CMK (cell line): ENCODE data around the gene PXN.
A peak's percentile ranks its signal among the peaks of the same experiment; 100 is the strongest.

Experiments
- DNase-seq: peaks from one replicate; pipeline ENCODE4 v3.0.0-alpha.2; 2010; ENCODE audit warnings: low read depth

PXN gene

DNA sequence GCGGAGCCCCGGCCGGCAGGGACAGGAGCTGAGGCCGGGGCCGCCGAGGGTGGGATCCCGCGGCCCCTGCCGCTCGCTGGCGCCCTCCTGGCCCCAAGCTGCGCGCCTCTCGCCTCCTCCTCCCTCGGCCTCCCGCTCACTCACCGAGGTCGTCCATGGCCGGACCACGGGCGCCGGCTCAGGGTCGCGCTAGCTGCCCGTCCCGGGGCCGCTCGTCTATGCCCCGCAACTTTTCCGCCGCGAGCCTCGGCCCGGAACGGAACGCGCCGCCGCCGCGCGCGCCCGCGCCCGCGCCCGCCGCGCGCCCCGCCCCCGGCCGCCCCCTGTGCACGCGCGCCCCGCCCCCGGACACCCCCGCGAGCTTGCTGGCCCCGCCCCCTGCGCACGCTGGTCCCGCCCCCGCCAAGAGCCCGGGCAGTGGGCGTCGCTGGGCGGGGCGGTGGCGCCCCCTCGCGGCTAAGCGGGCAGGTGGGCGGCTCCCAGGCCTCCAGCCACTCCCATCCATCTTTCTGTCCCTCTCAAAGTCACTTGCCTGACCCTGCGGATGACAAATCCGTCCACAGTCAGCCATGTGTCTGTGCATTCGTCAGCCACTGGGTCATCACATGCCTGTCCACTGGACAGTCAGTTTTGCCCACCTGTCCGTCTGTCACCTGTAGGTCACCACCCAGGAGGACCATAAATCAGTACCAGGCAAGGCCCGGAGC, at the start of gene PXN:
Gene PXN (minus strand): TSS at position 258 of the 707 bp plus-strand sequence. CDS start 101 bp downstream, at position 157.
- peak; percentile 45 for DNase-seq

DNA sequence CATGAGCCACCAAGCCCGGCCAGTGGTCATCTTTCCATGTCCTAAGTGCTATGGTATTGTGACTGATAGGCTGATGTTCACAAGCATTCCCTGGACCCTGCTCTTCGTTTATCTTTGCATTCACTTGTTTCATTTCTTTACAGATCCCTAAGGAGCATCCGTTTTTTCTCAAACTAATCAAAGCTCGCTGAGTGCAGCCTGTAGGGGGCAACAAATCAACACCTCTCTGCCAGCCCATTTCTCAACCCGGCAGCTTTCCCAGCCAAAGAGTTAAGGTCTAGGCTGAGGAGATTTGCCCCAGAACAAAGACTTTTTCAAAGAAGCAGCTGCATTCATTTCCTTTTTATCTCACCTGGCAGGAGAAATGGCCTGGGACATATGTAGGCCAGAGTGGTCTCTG, 48.7 kb upstream of the PXN start:
- no peak for DNase-seq

DNA sequence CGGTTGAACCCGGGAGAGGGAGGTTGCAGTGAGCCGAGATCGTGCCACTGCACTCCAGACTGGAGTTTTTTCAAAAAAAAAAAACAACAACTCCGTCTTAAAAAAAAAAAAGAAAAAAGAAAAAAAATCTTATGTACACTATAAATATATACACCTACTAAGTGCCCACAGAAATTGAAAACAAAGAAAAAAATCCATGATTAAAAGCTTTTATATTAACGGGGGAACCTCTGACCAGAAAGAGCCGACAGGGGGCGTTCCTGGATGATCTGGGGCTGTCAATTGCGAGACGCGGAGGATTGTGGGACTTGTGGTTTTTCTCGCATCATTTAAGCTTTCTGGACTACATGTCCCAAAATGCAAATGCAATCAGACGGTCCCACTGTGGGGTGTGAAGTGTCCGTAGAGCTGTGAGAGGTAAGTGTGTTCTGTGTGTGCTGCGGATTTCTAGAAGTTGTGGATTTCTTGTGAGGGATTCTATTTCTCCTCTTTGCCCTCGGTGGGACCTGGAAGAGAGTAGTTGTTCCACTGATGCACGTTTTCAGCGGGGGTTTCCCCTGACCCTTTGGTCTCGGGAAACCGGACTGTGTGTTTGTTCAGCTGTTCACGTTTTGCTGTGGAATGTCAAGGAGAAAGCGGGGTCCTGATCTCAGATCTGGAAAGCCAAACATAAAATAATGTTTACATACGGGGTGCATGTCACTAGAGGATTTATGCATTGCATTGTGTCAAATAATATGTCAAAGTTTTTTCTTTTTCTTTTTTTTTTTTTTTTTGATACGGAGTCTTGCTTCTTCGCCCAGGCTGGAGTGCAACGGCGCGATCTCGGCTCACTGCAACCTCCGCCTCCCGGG, 36.7 kb upstream of the PXN start, which contains the start of gene SIRT4:
Gene SIRT4 (plus strand): TSS at position 360 of the 854 bp plus-strand sequence. CDS start 1,241 bp downstream, outside the sequence.
- DNase-seq, result peak; percentile 78

DNA sequence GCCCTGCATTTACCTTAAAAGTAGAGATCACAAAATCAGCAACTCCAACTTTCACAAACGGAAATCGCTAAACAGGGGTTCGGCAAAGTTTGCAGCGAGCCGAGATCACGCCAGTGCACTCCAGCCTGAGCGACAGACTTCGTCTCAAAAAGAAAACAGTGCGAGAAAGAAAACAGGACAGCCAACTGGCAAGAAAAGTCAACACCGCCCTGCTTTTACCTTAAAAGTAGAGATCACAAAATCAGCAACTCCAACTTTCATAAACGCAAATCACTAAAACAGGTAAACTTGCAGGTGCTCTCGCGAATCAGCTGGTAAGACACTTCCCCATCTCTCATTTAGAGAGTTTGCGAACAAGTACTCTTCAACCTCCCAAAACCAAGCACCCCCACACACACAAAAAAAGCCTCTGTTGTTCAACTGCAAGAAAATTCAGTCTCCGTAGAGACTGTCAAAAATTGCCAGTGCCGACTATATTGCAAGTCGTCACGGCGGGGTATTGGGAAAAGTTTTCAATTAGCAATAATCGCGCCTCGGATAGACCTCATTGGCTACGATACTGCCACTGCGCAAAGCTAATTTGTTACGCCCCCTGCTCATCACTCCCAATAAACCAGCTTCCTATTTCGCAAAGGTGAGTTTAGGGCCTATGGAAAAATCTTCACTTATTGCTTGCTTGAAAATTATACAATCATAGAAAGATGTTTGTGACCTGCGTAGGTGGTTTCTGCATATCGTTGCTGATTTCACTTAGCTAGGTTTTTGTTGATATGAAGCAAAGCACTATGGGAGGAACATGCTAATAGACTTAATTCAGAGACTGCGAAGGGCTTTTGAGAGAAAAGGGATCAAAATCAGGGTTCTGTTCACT, 27.4 kb upstream of the PXN start, which contains the start of gene RNU4-1:
Gene RNU4-1 (minus strand): TSS at position 577 of the 871 bp plus-strand sequence.
- peak; percentile 54 for DNase-seq

DNA sequence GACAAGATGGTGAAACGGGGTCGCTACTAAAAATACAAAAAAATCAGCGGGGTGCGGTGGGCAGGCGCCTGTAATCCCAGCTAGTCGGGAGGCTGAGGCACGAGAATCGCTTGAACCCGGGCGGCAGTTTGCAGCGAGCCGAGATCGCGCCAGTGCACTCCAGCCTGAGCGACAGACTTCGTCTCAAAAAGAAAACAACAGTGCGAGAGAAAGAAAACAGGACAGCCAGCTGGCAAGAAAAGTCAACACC, 26.8 kb upstream of the PXN start:
- DNase-seq, result no peak

DNA sequence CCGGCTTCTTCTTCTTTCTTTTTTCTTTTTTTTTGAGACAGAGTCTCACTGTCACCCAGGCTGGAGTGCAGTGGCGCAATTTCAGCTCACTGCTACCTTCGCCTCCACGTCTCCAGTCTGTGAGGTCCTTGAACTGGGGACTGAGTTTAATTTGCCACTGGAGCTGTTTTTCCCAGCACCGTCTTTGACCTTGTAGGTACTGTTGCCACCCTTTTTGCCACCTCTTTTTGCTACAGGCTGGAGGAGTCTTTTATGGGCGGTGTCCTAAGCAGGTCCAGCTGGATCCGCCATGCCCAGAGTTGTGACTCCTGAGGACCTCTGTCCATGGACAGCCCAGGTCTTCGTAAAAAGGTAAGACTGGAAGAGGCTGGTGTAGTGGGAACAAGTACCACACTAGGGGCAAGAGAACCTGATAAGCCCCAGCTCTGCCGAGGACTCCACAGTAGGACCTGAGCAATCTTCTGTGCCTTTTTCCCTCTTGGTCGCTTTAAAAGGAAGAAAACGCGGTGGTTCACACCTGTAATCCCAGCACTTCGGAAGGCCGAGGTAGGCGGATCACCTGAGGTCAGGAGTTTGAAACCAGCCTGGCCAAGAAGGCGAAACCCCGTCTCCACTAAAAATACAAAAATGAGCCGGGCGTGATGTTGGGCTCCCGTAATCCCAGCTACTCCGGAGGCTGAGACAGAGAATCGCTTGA, 25.2 kb upstream of the PXN start:
- DNase-seq, result no peak

DNA sequence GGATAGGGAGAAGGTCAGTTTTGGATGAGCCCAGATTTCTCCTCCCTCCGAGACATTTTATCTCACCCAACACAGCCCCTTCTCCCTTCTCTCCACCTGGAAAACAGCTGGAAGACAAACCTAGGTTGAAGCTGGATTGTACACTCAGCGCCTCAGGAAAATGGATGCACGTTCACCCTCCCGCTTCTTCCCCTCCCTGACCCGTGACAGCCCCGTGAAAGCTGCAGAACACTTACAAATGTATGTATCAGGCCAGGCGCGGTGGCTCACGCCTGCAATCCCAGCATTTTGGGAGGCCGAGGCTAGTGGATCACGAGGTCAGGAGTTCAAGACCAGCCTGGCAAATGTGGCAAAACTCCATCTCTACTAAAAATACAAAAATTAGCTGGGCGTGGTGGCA, 22.0 kb upstream of the PXN start:
- no peak for DNase-seq

DNA sequence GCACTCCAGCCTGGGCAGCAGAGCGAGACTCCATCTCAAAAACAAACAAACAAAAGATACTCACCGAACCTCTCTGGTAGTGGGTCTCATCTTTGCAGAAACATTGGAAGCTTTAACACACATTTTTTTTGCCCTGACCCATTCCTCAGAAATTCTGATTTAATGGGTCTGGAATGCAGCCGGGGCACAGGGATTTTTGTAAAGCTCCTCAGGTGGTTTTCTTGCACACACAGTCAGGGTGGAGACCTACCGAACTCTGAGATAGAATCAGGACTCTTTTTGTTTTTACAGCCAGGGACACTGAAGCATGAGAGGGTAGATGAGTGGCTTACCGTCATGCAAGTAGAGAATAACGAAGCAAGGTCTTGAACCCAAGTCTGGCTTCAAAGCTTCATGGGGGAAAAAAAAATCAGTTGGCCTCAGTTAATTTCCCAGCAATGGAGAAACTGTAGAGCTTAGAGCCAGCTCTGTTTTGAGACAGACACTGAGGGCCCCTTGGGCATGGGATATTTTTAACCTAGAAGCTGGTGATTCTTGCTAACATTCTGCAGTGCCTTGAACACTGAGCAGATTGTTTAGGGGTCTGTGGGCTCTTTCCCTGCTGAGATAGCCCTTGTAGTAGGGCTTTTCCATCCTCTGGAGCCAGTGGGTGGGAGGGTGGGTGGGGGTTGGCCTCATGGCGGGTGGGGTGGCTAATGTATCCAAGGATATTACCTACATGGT, 21.4 kb upstream of the PXN start:
- DNase-seq, result no peak

DNA sequence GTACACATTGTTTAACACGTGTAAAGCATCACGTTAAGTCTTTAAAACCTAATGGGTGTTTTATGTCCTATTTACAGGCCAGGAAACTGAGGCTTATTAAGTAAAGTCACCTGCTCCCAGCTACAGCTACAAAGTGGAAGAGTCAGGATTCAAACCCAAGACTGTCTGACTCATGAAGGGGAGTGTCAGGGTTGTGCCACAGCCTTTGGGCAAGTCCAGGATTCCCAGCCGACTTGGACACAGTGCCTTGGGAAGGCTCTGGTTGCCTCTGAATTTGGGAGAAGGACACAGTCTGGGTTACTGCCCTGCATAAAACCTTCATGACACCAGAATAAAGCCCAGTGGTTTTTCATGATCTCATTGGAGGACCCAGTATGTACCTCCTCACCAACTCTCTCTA, 18.9 kb upstream of the PXN start:
- DNase-seq, result no peak

DNA sequence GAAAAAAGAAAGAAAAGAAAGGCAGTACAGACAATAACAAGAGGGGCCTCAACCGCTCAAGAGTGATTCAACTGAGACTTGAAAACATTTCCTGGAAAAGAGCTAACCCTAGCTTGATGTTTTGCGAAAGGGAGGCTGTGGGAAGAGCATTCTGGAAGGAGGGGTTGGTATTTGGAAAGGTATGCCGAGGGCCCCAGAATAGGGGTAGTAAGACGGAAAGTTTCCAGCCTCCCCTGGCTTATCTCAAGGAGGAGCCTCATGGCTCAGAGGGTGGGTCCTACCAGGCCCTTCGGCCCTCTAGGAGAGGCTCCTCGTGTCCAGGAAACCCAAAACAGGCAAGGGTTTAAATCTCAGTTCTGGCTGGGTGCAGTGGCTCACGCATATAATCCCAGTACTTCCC, 17.8 kb upstream of the PXN start:
- no peak for DNase-seq

DNA sequence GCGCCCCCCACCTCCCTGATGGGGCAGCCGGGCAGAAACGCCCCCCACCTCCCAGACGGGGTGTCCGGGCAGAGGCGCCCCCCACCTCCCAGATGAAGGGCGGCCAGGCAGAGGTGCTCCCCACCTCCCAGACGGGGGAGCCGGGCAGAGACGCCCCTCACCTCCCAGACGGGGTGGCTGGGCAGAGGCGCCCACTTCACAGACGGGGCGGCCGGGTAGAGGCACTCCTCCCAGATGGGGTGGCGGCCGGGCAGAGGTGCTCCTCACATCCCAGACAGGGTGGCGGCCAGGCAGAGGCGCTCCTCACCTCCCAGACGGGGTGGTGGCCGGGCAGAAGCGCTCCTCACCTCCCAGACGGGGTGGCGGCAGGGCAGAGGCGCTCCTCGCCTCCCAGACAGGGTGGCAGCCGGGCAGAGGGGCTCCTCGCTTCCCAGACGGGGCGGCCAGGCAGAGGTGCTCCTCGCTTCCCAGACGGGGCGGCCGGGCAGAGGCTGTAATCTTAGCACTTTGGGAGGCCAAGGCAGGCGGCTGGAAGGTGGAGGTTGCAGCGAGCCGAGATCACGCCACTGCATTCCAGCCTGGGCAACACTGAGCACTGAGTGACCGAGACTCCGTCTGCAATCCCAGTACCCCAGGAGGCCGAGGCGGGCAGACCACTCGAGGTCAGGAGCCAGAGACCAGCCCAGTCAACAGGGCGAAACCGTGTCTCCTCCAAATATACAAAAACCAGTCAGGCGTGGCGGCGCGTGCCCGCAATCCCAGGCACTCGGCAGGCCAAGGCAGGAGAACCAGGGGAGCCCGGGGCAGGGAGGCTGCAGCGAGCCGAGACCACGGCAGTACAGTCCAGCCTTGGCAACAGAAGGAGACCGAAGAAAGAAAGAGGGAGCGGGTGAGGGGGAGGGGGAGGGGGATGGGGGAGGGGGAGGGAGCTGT, 12.9 kb upstream of the PXN start:
- no peak for DNase-seq

DNA sequence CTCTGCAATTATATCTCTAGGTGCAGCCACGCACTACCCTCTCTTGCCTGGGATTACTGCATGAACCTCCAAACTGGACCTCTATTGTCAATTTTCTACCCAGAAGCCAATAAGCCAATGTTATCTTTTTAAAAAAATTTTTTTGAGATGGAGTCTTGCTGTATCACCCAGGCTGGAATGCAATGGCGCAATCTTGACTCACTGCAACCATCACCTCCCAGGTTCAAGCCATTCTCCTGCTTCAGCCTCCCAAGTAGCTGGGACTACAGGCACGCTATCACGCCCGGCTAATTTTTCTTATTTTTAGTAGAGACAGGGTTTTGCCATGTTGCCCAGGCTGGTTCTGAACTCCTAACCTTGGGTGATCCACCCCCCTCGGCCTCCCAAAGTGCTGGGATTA, 11.2 kb upstream of the PXN start:
- DNase-seq, result no peak

DNA sequence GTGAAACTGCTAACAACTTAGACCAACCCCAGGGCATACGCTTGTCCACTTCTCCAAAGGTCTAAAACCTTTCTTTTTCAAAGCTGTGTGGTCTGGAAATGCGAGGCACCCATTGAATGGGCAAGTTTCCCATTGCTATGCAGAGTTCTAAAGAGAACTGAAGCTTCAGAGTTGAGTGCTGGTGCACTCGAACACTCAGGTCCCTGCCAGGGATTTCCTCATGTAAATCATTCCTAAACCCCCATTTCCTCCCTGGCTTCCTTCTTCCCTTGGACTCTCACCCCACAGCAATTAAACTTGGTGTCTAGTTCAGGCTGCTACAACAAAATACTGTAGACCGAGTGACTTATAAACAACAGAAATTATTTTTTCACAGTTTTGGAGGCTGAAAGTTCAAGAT, 2.2 kb upstream of the PXN start:
- no peak for DNase-seq

DNA sequence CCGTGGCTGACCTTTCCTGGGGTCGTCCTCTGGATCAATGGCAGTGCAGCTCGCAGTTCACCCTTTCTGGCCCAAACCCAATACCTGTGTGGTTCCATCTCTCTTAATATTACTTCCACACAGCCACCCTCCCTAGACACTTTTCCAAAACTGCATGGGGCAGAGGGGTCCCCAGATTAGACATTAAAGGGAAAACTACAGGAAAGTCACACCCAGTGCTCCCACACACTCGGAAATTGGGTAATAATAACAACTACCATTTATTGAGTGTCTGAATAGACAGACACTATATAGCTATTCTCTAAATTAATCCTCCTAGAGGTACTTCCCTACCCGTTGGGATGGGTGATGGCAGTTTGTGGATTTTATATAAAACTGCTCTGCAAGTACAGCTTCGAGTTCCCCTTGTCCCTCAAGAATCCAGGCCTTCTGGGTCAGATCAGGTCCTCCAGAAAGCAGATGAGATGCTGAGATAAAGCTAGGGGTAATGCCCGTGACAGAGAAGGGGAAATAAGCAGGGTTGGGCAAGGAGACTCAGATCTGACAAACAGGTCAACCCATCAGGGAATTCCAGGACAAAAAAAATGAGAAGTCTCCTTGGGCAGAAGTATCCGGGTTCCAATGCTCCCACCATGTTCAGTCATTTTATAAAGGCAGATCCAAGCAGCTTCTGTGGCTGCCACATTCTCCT, 795 bp upstream of the PXN start:
- no peak for DNase-seq

DNA sequence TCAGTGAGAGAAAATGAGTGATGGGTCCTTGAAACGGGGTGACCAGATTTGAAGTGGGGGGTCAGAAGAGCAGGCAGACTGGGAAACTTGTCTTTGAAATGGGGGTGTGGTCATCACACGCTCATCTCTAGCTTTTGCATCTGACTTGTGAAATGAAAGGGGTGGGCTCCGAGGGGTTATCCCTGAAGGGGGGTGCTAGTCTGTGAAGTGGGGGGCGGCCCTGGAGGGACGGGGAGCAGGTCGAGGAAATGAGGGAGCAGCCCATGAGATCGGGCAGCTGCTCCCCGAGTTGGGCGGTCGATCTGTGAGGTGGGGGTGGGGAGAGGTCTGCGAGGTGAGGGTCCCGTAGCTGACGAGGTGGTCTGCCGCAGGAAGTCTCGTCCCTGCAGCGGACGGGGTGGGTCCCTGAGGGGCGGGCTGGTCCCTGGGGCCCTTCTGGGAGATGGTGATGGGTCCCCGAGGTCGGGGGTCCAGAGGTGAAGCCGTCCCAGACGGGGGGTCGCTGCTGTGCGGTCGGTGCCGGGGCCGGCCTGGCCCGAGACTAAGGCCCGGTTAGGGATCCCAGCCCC, 542 bp downstream of the PXN start:
- no peak for DNase-seq

DNA sequence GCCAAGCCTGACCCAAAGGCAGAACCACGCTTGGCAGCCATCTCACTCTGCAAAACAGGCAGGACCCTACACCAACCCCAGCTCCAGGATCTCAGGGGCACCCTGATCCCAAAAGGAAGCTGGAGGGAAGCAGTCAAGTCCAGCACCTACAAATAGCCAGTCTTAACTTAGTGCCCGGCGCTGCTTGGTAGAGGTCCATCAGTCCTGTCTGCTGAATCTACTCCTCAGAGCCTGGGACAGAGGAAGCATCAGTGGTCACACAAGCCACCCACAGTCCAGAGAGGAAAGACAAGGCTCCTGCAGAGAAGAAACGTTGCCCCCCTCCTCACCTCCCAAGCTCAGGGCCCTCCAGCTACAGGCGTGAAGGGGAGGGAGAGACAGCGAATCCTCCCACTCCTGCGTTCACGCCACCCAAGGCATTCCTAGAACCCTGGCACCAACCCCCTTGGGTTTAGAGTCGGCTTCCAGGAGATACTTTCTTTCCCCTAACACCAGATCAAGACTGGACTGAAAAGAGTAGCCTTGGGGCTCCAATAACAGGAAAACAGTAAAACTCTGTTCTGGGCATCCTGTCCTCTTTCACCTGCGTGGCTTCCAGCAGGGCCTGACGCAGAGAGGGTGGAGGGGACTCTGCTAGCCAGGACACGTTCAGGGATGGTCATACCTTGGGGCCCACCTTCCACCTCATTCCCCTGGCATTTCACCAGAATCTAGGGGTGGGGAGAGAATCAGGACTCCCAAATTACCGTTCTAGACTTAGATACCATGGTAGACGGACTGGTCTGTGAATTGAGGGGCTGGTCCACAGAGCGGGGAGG, 1.2 kb downstream of the PXN start:
- DNase-seq, result no peak

DNA sequence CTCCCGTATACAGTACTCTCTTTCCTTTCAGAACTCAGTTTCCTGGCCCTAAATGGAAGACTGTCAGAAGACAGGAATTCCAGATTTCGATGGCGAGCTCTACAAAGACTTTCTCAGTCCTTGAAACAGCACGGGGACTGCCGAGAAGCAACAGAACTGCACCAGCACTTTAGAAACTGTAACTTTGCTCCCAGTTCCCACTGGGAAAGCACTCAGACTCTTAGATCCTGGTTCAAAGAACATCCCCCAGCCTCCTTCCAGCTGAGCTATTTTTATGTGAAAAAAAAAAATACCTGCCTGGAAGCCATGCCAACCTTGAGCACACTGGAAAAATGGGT, 1.8 kb downstream of the PXN start:
- no peak for DNase-seq
